SK-N-SH treated with all-trans-retinoic acid at 6 μM for 48 hours (cell line): ENCODE data around the gene CRYBA4.

ENCODE experiments used
- ATAC-seq: fragments of 200-7000 bp; cut with Tn5 transposase; 3 replicates; pipeline ENCODE4 v1.9.1; 2020; ENCODE audit warnings: mild to moderate bottlenecking, moderate library complexity
- ARNTL ChIP-seq: fragments of 450-650 bp; formaldehyde crosslinking; IDR thresholded peaks from 2 replicates; pipeline ENCODE4 v1.5.0; 2020; ENCODE audit warnings: low read depth, mild to moderate bottlenecking, moderate library complexity, borderline replicate concordance
- BACH2 ChIP-seq: fragments of 250-450 bp; sonication (Bioruptor Pico); IDR thresholded peaks from 2 replicates; pipeline ENCODE4 v1.9.0; 2021; ENCODE audit warnings: mild to moderate bottlenecking, borderline replicate concordance
- ESRRG ChIP-seq: fragments of 250-450 bp; sonication (Bioruptor Pico); IDR thresholded peaks from 2 replicates; pipeline ENCODE4 v1.6.1; 2021; ENCODE audit warnings: mild to moderate bottlenecking
- GLIS3 ChIP-seq: fragments of 250-450 bp; sonication (Bioruptor Pico); IDR thresholded peaks from 2 replicates; pipeline ENCODE4 v1.5.0; 2020; ENCODE audit warnings: mild to moderate bottlenecking, moderate library complexity
- OSR1 ChIP-seq: fragments of 250-450 bp; sonication (Bioruptor Pico); IDR thresholded peaks from 2 replicates; pipeline ENCODE4 v1.8.0; 2022; ENCODE audit warnings: moderate library complexity, mild to moderate bottlenecking, inconsistent platforms
- PPARA ChIP-seq: fragments of 250-450 bp; sonication (Bioruptor Pico); IDR thresholded peaks from 2 replicates; pipeline ENCODE4 v1.5.0; 2020; ENCODE audit warnings: mild to moderate bottlenecking, borderline replicate concordance
- RARB ChIP-seq: fragments of 250-450 bp; sonication (Bioruptor Pico); IDR thresholded peaks from 2 replicates; pipeline ENCODE4 v1.8.0; 2021; ENCODE audit warnings: mild to moderate bottlenecking, moderate library complexity
- SNAI2 ChIP-seq: fragments of 250-450 bp; sonication (Bioruptor Pico); IDR thresholded peaks from 2 replicates; pipeline ENCODE4 v1.5.0; 2020; ENCODE audit warnings: mild to moderate bottlenecking, moderate library complexity
- TCF4 ChIP-seq: fragments of 250-450 bp; sonication (Bioruptor Pico); IDR thresholded peaks from 2 replicates; pipeline ENCODE4 v1.8.0; 2021; ENCODE audit warnings: mild to moderate bottlenecking, moderate library complexity, borderline replicate concordance
- TOX ChIP-seq: fragments of 250-450 bp; sonication (Bioruptor Pico); IDR thresholded peaks from 2 replicates; pipeline ENCODE4 v1.8.0; 2021; ENCODE audit warnings: mild to moderate bottlenecking, moderate library complexity, borderline replicate concordance
- ZC3H10 ChIP-seq: fragments of 250-450 bp; sonication (Bioruptor Pico); IDR thresholded peaks from 2 replicates; pipeline ENCODE4 v1.5.1; 2021; ENCODE audit warnings: mild to moderate bottlenecking, moderate library complexity
- ZFP3 ChIP-seq: fragments of 250-450 bp; sonication (Bioruptor Pico); IDR thresholded peaks from 2 replicates; pipeline ENCODE4 v1.5.0; 2020; ENCODE audit warnings: mild to moderate bottlenecking, moderate library complexity
- ZNF565 ChIP-seq: fragments of 450-650 bp; formaldehyde crosslinking; conservative IDR thresholded peaks from 2 replicates; pipeline ENCODE4 v1.5.0; 2020; ENCODE audit warnings: low read depth, mild to moderate bottlenecking, moderate library complexity
- ZNF70 ChIP-seq: fragments of 450-650 bp; formaldehyde crosslinking; IDR thresholded peaks from 2 replicates; pipeline ENCODE4 v1.5.0; 2020; ENCODE audit warnings: mild to moderate bottlenecking, moderate library complexity
- TF ChIP-seq, protein P1 (sequence below): fragments of 250-450 bp; sonication (Bioruptor Pico); IDR thresholded peaks from 2 replicates; pipeline ENCODE4 v1.5.0; 2020; ENCODE audit warnings: mild to moderate bottlenecking, moderate library complexity
- TF ChIP-seq, protein P2 (sequence below): fragments of 250-450 bp; sonication (Bioruptor Pico); IDR thresholded peaks from 2 replicates; pipeline ENCODE4 v1.8.0; 2021; ENCODE audit warnings: low read depth, mild to moderate bottlenecking, moderate library complexity, borderline replicate concordance
- TF ChIP-seq, protein P3 (sequence below): fragments of 250-450 bp; sonication (Bioruptor Pico); IDR thresholded peaks from 2 replicates; pipeline ENCODE4 v1.5.1; 2020; ENCODE audit warnings: low read depth, mild to moderate bottlenecking, moderate library complexity
- TF ChIP-seq, protein P4 (sequence below): fragments of 250-450 bp; sonication (Bioruptor Pico); IDR thresholded peaks from 2 replicates; pipeline ENCODE4 v1.5.1; 2021; ENCODE audit warnings: mild to moderate bottlenecking, moderate library complexity

Gene CRYBA4

DNA sequence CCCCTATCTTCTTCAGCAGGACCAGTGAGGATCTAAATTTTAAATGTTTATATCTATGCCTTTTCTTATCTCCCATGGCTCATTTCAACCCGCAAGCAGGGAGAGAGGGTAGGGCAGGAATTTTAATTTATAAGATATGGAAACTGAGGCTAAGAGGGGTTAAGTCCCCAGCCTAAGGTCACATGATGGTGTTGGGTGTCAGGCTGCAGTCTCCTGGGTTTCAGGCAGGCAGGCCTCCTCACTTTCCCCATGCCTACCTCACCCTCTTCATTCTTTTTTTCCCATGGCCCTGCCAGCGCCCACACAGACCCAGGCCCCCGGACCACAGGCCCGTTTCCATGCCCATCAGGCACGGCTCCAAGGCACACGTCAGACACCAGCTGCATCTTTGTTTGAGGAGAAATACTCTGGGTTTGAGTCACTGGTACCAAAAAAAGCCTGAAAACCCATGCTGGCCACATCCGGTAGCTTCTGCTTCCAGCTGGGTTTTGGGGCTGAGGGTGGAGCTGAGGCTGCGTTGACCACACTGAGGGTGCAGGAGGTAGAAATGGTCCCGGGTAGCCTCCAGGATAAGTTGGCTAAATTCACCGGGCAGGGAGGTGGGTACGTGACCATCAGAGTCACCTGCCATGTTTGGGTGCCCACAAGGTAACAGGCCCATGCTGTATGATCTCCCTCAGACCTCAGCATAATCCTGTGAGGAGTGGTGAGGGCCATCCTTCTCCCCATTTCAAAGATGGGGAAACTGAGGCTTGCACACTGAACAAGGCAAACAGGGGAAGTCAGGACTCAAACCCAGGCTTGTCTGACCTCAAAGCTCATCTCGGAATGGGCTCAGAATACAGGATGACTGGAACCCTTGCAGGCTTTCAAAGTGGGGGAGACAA, 11.4 kb upstream of the CRYBA4 start:
- peak; percentile 85 for ATAC-seq
- TF ChIP-seq ESRRG (CRISPR knock-in tag) (no peak), ZNF70 (CRISPR knock-in tag) (no peak), ZC3H10 (CRISPR knock-in tag) (no peak)
- TF ChIP-seq, protein P1, sequence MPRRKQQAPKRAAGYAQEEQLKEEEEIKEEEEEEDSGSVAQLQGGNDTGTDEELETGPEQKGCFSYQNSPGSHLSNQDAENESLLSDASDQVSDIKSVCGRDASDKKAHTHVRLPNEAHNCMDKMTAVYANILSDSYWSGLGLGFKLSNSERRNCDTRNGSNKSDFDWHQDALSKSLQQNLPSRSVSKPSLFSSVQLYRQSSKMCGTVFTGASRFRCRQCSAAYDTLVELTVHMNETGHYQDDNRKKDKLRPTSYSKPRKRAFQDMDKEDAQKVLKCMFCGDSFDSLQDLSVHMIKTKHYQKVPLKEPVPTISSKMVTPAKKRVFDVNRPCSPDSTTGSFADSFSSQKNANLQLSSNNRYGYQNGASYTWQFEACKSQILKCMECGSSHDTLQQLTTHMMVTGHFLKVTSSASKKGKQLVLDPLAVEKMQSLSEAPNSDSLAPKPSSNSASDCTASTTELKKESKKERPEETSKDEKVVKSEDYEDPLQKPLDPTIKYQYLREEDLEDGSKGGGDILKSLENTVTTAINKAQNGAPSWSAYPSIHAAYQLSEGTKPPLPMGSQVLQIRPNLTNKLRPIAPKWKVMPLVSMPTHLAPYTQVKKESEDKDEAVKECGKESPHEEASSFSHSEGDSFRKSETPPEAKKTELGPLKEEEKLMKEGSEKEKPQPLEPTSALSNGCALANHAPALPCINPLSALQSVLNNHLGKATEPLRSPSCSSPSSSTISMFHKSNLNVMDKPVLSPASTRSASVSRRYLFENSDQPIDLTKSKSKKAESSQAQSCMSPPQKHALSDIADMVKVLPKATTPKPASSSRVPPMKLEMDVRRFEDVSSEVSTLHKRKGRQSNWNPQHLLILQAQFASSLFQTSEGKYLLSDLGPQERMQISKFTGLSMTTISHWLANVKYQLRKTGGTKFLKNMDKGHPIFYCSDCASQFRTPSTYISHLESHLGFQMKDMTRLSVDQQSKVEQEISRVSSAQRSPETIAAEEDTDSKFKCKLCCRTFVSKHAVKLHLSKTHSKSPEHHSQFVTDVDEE (CRISPR knock-in tag): no peak

DNA sequence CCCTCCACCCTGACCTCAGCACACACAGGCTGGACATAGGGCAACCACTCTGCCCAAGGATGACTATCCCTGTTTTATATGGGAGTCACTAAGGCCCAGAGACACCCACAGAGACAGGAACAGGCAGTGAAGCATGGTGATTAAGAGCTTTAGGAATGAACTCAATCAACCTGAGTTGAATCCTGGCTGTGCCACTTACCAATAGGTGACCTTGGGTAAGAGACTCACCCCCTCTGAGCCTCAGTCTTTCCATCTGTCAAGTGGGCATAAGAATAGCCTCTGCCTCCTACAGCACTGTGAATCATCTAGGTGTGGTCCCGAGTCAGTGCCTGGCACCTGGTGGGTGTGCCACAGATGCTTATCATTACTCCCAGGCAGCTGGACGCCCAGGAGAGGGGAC, 10.8 kb upstream of the CRYBA4 start:
- peak; percentile 16; the same call in 1 of the 3 replicates for ATAC-seq
- TF ChIP-seq, protein P1 (CRISPR knock-in tag): no peak
- no peak for TF ChIP-seq SNAI2 (CRISPR knock-in tag)
- no peak for TF ChIP-seq ESRRG (CRISPR knock-in tag)
- TF ChIP-seq ZNF70 (CRISPR knock-in tag): no peak
- TF ChIP-seq GLIS3 (CRISPR knock-in tag): no peak
- TF ChIP-seq RARB (CRISPR knock-in tag): no peak
- no peak for TF ChIP-seq BACH2 (CRISPR knock-in tag)
- no peak for TF ChIP-seq TOX
- no peak for TF ChIP-seq ZC3H10 (CRISPR knock-in tag)
- TF ChIP-seq, protein P2, sequence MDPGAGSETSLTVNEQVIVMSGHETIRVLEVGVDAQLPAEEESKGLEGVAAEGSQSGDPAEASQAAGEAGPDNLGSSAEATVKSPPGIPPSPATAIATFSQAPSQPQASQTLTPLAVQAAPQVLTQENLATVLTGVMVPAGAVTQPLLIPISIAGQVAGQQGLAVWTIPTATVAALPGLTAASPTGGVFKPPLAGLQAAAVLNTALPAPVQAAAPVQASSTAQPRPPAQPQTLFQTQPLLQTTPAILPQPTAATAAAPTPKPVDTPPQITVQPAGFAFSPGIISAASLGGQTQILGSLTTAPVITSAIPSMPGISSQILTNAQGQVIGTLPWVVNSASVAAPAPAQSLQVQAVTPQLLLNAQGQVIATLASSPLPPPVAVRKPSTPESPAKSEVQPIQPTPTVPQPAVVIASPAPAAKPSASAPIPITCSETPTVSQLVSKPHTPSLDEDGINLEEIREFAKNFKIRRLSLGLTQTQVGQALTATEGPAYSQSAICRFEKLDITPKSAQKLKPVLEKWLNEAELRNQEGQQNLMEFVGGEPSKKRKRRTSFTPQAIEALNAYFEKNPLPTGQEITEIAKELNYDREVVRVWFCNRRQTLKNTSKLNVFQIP (CRISPR knock-in tag): no peak
- TF ChIP-seq, protein P3, sequence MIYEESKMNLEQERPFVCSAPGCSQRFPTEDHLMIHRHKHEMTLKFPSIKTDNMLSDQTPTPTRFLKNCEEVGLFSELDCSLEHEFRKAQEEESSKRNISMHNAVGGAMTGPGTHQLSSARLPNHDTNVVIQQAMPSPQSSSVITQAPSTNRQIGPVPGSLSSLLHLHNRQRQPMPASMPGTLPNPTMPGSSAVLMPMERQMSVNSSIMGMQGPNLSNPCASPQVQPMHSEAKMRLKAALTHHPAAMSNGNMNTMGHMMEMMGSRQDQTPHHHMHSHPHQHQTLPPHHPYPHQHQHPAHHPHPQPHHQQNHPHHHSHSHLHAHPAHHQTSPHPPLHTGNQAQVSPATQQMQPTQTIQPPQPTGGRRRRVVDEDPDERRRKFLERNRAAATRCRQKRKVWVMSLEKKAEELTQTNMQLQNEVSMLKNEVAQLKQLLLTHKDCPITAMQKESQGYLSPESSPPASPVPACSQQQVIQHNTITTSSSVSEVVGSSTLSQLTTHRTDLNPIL (CRISPR knock-in tag): no peak
- TF ChIP-seq, protein P4, sequence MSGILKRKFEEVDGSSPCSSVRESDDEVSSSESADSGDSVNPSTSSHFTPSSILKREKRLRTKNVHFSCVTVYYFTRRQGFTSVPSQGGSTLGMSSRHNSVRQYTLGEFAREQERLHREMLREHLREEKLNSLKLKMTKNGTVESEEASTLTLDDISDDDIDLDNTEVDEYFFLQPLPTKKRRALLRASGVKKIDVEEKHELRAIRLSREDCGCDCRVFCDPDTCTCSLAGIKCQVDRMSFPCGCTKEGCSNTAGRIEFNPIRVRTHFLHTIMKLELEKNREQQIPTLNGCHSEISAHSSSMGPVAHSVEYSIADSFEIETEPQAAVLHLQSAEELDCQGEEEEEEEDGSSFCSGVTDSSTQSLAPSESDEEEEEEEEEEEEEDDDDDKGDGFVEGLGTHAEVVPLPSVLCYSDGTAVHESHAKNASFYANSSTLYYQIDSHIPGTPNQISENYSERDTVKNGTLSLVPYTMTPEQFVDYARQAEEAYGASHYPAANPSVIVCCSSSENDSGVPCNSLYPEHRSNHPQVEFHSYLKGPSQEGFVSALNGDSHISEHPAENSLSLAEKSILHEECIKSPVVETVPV (CRISPR knock-in tag): no peak
- no peak for TF ChIP-seq TCF4 (CRISPR knock-in tag)

DNA sequence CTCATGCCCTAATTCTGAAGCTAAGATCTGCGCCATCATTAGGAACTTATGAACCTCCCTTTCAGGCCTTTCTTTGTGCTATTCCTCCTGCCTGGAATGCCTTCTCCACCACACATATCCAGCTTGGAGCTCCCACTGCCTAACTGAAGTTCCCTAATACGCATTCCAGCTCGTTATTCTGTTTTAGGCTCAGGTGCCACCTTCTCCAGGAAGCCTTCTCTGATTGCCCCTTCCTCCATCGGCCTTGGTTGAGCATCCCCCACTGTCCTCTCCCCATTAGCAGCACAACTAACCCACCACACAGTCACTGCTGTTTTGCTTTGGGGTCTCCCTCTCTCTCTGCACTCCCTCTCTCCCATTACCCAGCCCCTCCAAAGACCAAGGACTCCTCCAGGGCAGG, 9.1 kb upstream of the CRYBA4 start:
- ATAC-seq: no peak
- no peak for TF ChIP-seq ZC3H10 (CRISPR knock-in tag)
- no peak for TF ChIP-seq ESRRG (CRISPR knock-in tag)
- TF ChIP-seq ZNF565 (CRISPR knock-in tag): no peak
- TF ChIP-seq TOX: no peak
- no peak for TF ChIP-seq RARB (CRISPR knock-in tag)
- TF ChIP-seq, protein P4 (CRISPR knock-in tag): no peak
- TF ChIP-seq, protein P1 (CRISPR knock-in tag): no peak
- no peak for TF ChIP-seq ZFP3 (CRISPR knock-in tag)
- no peak for TF ChIP-seq OSR1 (CRISPR knock-in tag)
- TF ChIP-seq ZNF70 (CRISPR knock-in tag): no peak
- no peak for TF ChIP-seq TCF4 (CRISPR knock-in tag)
- TF ChIP-seq ARNTL (CRISPR knock-in tag): no peak
- TF ChIP-seq PPARA (CRISPR knock-in tag): no peak
